Adrenal gland (tissue), 12 donors: ENCODE measurements around the gene GNS. TPM values are rescaled to one million over a fixed set of nuclear protein-coding genes. Genes with fewer than 3 reads are reported as not detected.

Source experiments
- DNase-seq, 7 donors: peaks; one replicate each; pipeline ENCODE4 v3.0.0-alpha.2; 2019 to 2020
- H3K27ac ChIP-seq, 5 donors: fragments of 200-600 bp; sonication (generic) in 4 of 5; 1 replicate in 3 of 5; 2 replicates in 2 of 5; pipeline versions ENCODE4 v1.5.1 to v1.8.0; 2016 to 2020; ENCODE audit warnings: mild to moderate bottlenecking in 1 of 5
- H3K27me3 ChIP-seq: fragments of 200-600 bp; 2 replicates; pipeline ENCODE4 v1.8.0; 2021
- H3K36me3 ChIP-seq, 2 donors: fragments of 200-600 bp; replicated peaks in 1 of 2; 1 replicate in 1 of 2; 2 replicates in 1 of 2; pipeline versions ENCODE4 v1.5.1 to v1.8.0; 2018 to 2022
- H3K4me1 ChIP-seq, 2 donors: fragments of 200-600 bp; replicated peaks in 1 of 2; 1 replicate in 1 of 2; 2 replicates in 1 of 2; pipeline versions ENCODE4 v1.5.1 to v1.8.0; 2018 to 2021
- H3K4me3 ChIP-seq, 4 donors: fragments of 200-600 bp; sonication (generic) in 3 of 4; one replicate each; pipeline ENCODE4 v1.5.1; 2016 to 2018
- H3K9me3 ChIP-seq, 3 donors: fragments of 200-600 bp; sonication (generic) in 1 of 3; replicated peaks in 1 of 3; 1 replicate in 2 of 3; 2 replicates in 1 of 3; pipeline versions ENCODE4 v1.5.1 to v1.8.0; 2016 to 2021
- POLR2A ChIP-seq, 2 donors: fragments of 450-650 bp; IDR thresholded peaks; one replicate each; pipeline ENCODE4 v1.6.1; 2017; ENCODE audit warnings: antibody characterized with exemption in 2 of 2, mild to moderate bottlenecking in 2 of 2, moderate library complexity in 1 of 2
- WGBS, 4 donors: extraction: QIAGEN DNeasy Blood & Tissue Kit in 2 of 4; methylation state at CpG; one replicate each; pipeline versions ENCODE4 v1.1.5 to v1.1.7; 2013 to 2017; 5-methylcytosine and 5-hydroxymethylcytosine counted together
- intact Hi-C, 2 donors: fragments of 100-400 bp; cut with DNase I; formaldehyde crosslinking; loops; one replicate each; pipeline versions ENCODE4 v1.14.1 to v1.15.0; 2022 to 2023
- polyA plus RNA-seq, 3 donors: library from polyadenylated mRNA; stranded (reverse); fragments of 200-250 nt in 2 of 3; fragments of 350-450 nt in 1 of 3; fragmentation: Illumina TruSeq in 1 of 3; extraction: RNeasy Lipid Tissue Mini Kit (QIAGEN cat#74804) in 1 of 3; gene quantifications; one replicate each; pipeline ENCODE4 v1.2.3, GENCODE V29; 2013 to 2014
- total RNA-seq, 9 donors: library from RNA; depleted of rRNA in 4 of 9; stranded (reverse); fragments of >200 nt in 4 of 9; fragments of 120-200 nt in 1 of 9; fragmentation: NEBNext Ultra II Directional in 1 of 9; extraction: Animal tissue kit (Norgen Biotek cat#: 25700) in 1 of 9; gene quantifications; one replicate each; pipeline versions ENCODE4 v1.1.0 to v1.2.4, GENCODE V29; 2013 to 2023
- TF ChIP-seq, protein P1 (sequence below), 6 experiments: fragments of 450-650 bp in 4 of 6; fragments of 200-600 bp in 2 of 6; sonication (generic) in 1 of 6; IDR thresholded peaks; 1 replicate in 5 of 6; 2 replicates in 1 of 6; pipeline versions ENCODE4 v1.5.1 to v1.8.0; 2016 to 2021; ENCODE audit warnings: antibody characterized with exemption in 6 of 6, mild to moderate bottlenecking in 2 of 6, moderate library complexity in 1 of 6
- donor health status: healthy with polysubstance abuse.
- donor health status: Bipolar disorder and iron deficiency.
- donor health status: DM: yes; HTN: yes; CAD: no.
- donor health status: DM: no; HTN: no; CAD: no.
- donor health status: DM: no; HTN: no; CAD: no.
- donor health status: DM: yes; HTN: yes; CAD: no.

GNS gene
- total and polyA plus RNA-seq, 12 donors: 44.3 to 647 (median 567) TPM

DNA sequence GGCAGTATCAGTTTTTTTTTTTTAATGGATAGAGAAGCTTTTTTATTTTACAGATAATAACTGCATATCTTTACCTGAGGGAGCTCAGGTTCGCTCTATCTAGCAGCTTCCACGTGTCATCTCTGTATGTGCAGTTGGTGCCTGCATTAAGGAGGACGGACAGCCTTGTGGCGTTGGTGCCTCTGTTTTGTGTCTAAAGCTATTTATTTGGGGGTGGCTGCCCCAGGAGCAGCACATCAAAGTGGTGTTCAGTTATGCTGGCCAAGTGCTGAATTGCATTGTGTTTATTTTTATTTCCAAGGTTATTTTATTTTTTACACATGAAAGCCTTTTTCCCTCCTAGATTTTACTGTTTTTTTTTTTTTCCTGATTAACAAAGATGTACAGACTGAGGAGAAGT, 89.2 kb downstream of the GNS start:
- Histone ChIP-seq H3K9me3 (no peaks in the 10 kb centered on the region), H3K4me1 (peaks cover 76 to 93% of the 10 kb centered on the region in 2 donors), H3K27ac (peak overlapping the region in 3 of 5 donors; percentile 11 to 88 (median 80)), H3K4me3 (no peak overlapping the region), H3K27me3 (no peaks in the 10 kb centered on the region), H3K36me3 (no peaks in the 10 kb centered on the region)
- peak in 2 of 7 donors; percentile 35 to 40 for DNase-seq
- WGBS, 4 donors: 22 to 31% (median 28%) methylated on average over 4 of the region's 4 CpGs
- TF ChIP-seq, protein P1, sequence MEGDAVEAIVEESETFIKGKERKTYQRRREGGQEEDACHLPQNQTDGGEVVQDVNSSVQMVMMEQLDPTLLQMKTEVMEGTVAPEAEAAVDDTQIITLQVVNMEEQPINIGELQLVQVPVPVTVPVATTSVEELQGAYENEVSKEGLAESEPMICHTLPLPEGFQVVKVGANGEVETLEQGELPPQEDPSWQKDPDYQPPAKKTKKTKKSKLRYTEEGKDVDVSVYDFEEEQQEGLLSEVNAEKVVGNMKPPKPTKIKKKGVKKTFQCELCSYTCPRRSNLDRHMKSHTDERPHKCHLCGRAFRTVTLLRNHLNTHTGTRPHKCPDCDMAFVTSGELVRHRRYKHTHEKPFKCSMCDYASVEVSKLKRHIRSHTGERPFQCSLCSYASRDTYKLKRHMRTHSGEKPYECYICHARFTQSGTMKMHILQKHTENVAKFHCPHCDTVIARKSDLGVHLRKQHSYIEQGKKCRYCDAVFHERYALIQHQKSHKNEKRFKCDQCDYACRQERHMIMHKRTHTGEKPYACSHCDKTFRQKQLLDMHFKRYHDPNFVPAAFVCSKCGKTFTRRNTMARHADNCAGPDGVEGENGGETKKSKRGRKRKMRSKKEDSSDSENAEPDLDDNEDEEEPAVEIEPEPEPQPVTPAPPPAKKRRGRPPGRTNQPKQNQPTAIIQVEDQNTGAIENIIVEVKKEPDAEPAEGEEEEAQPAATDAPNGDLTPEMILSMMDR (IDR thresholded peaks at IDR 0.05): peak in 5 of 6 experiments; percentile 15 to 43 (median 29)
- TF ChIP-seq POLR2A (IDR thresholded peaks at IDR 0.05): peak in 1 of 2 donors; percentile 2
- intact Hi-C loops: loop anchor here (10.0 kb wide), 1 partner anchor 55 kb away; the partner anchor contains the start of gene RASSF3 (in 2 of the 2)

DNA sequence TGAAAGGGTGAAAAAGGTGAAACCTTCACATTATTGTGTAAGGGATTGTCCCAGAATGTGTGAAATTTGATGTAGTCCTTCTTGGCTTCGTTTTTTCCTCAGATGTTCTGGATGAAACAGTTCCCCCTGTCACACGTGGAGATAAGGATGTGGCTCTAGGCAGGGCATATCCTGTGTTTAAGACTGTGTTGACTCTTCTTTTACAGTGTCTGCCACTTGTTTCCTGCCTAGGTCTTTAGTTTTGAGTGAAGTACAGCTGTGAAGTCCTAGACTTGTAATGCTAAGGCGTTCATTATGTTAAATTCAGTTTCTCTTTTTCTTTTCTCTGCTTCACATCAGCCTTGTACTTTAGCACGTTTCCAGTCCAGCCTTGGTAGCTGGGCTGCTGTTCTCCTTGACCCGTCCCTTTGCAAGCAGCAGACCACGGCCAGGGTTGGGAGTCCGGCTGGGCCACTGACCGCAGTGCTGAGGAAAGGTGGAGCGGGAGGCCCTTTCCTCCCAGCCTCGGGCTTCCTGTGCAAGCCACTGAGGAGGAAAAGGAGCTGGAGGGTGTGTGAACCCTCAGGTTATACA, 89.8 kb downstream of the GNS start:
- 7 to 8% (median 8%) methylated on average over 10 of the region's 10 CpGs for WGBS, 4 donors
- H3K4me1 ChIP-seq: peaks cover 79 to 96% of the 10 kb centered on the region in 2 donors

DNA sequence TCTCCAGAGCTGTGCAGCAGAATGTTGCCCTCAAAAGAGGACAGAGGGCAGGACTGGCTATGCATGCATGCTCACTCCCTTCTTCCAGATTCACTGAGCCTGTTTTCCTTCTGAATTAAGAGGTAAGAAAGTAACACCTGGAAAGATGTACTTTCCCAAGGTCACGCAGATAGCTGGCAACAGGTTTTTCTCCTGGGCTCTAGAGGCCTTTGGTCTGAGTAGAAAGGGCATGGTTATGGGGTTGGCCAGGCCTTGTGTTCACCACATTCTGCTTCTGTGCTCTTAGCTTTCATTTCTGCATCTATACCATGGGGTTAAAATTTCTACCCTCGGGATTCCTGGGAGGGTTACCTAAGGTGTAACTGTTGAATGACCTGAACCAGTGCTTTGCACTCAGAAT, 91.4 kb downstream of the GNS start:
- H3K27me3 ChIP-seq: no peaks in the 10 kb centered on the region
- intact Hi-C loops: no loop called here
- peaks cover 66 to 86% of the 10 kb centered on the region in 2 donors for H3K4me1 ChIP-seq
- no peak overlapping the region for H3K4me3 ChIP-seq
- no peak for DNase-seq
- WGBS, 4 donors: 74 to 86% (median 75%) methylated on average over 2 of the region's 2 CpGs
- no peaks in the 10 kb centered on the region for H3K9me3 ChIP-seq
- no peak for TF ChIP-seq POLR2A (IDR thresholded peaks at IDR 0.05)
- TF ChIP-seq, protein P1 (IDR thresholded peaks at IDR 0.05): no peak
- peak overlapping the region in 1 of 5 donors; percentile 43 for H3K27ac ChIP-seq
- no peaks in the 10 kb centered on the region for H3K36me3 ChIP-seq

More for the DNA sequence above, 89.8 kb downstream of the GNS start:
- intact Hi-C loops: no loop called here
- Histone ChIP-seq H3K36me3 (no peaks in the 10 kb centered on the region), H3K9me3 (no peaks in the 10 kb centered on the region), H3K4me3 (peak overlapping the region in 1 of 4 donors; percentile 20), H3K27me3 (no peaks in the 10 kb centered on the region), H3K27ac (peak overlapping the region; percentile 11 to 88 (median 80))
- peak; percentile 63 to 80 (median 72) for DNase-seq
- TF ChIP-seq POLR2A (IDR thresholded peaks at IDR 0.05): no peak
- TF ChIP-seq, protein P1 (IDR thresholded peaks at IDR 0.05): no peak

DNA sequence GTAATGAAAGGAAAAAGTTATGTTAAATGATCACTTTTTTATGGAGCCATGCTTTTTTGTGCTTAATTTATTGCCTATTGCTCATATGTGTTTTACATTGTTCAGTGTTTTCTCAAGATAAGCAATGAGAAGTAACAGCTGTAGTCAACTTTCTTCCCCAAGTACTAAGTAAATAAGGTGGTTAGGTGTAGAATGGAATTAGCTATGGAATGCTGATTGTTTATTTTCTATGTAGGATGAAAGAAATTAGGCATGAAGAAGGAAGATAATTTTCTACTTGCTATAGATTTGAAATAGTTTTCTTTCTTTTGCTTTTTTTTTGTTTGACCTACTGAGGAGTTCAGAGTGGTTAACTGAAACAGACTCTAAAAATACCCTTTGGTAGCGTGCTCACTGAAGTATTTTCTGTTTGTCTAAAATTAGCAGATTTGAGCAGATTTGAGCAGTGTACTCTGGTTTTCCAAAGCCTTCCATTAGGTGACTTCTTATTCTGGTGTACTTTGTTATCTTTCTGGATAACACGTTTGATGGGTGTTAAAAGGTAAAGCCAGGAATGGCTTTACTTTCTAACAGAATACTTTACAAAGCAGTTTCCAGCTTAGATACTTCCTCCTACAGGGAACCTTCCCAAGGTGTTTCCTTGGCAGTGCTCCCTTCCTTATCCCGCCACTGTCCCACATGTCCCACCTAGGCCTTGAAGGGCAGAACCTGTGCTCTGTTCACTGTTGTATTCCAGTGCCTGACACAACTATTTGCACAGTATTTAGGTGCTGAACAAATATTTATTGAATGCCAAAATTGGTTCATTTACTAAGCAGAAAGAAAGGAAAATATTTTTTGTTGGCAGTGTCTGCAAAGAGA, 92.9 kb downstream of the GNS start:
- TF ChIP-seq POLR2A (IDR thresholded peaks at IDR 0.05): no peak
- TF ChIP-seq, protein P1 (IDR thresholded peaks at IDR 0.05): no peak
- Histone ChIP-seq H3K27me3 (no peaks in the 10 kb centered on the region), H3K36me3 (no peaks in the 10 kb centered on the region), H3K4me1 (peaks cover 60 to 73% of the 10 kb centered on the region in 2 donors), H3K4me3 (peak overlapping the region in 1 of 4 donors; percentile 4), H3K27ac (peak overlapping the region in 3 of 5 donors; percentile 51 to 69 (median 54)), H3K9me3 (no peaks in the 10 kb centered on the region)
- no peak for DNase-seq
- intact Hi-C loops: no loop called here
- 36 to 55% (median 41%) methylated on average over 3 of the region's 3 CpGs for WGBS, 4 donors
